Activated CD4-positive, CD25-positive, alpha-beta regulatory T cell (primary cell): Measurements from ENCODE around the gene NR0B1.

ENCODE experiments used
- DNase-seq, 4 experiments: peaks; one replicate each; lab custom pipeline; 2025; lab: John Stamatoyannopoulos, UW

NR0B1 gene

DNA sequence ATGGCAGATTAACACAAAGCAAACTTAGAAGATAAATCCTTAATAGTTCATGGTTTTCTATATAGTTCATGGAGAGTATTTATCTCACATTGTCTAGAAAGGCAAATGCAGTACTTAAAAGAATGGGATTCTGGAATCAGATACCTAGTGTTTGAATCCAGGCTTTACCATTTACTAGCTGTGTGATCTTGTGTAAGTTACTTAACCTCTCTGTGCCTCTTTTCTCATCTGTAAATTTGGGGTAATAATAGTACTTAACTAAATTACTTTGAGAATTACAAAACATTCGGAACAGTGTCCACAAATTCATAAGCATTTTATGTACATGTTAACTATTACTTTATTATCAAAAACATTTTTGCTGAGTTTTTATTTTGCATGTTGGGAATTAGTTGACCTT lies 46.4 kb downstream of the NR0B1 start:
- DNase-seq: no peak

- no peak for DNase-seq
Measured at GRCh38 chrX:30261012-30261411, 48.2 kb downstream of the NR0B1 start.

GRCh38 chrX:30259927-30260326 lies 49.3 kb downstream of the NR0B1 start:
- no peak for DNase-seq
